ENCODE measurements around the gene TMPRSS3. TPM values are rescaled to one million over a fixed set of nuclear protein-coding genes. Genes with fewer than 3 reads are reported as not detected.

Gene TMPRSS3
- total RNA-seq, 2 experiments from 2014 or later: 49.1 to 50.7 TPM

DNA sequence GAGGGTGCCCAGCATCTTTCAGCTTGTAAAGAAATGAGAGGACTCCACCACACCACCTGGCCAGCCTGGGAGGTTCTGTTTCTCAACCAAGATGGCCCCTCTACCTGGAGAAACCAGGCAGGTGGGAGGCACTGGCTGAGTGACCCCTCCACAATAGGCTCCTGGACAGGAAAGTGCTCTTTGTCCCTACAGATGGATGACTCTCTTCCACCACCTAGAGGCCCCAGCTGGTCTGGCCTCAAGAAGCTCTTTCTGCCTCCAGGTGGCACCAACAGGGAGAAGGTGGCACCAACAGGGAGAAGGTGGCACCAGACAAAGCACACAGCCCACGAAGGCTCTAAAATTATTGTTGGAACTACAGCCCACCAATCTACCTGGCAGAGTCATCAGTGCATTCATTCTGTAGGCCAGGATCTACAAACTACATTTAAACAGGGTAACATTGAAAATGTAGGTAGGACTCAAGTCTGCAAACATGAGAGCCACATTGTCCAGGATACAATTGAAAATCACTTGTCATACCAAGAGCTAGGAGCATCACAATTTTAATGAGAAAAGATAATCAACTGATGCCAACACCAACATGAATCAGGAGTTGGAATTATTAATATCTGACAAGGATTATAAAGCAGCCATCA, 14.4 kb downstream of the TMPRSS3 start:
- H3K27me3 Mint-ChIP-seq: no peaks in the 10 kb centered on the region
- peaks cover 73% of the 10 kb centered on the region for H3K36me3 Mint-ChIP-seq
- H3K4me1 Mint-ChIP-seq: peaks cover 11% of the 10 kb centered on the region
- DNase-seq: peak; percentile 46
- H3K27ac Mint-ChIP-seq: no peak overlapping the region
- H3K9me3 Mint-ChIP-seq: peaks cover 12% of the 10 kb centered on the region
- H3K4me3 Mint-ChIP-seq: no peak overlapping the region

DNA sequence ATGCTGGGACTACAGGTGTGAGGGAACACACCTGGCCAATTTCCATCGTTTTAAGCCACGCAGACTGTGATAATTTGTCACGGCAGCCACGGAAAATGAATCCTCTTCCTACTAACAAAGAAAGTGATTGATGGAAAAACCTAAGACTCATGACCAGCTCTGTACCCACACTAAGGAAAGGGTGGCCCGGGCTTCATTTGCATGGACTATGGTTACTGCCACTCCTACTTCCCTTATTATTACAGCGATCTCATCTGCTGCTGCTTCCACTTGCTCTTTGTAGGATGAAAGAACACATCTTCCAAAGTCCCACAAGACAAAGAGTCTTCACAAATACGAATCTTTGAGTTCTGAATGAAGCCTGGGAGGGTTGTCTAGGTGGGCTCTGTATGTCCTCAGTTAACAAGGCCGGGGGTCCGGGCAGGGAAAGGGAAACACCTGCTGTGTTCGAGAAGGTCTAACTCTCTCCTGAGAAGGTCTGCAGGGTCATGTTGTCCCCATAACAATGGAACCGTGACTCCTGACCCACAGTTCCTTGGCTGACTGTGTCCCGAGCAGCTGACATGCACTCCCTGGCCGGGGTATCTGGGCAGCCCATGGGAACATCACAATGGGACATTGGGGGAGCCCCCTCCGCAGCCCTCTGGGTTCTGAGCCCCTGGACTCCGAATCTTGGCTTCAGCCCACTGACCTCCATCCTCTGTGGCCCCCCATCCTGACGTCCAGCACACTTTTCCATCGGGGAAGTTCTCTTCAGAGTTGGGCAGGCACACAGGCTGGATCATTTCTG, 16.2 kb downstream of the TMPRSS3 start:
- Mint-ChIP-seq H3K27me3 (no peaks in the 10 kb centered on the region), H3K27ac (no peak overlapping the region), H3K4me1 (peaks cover 12% of the 10 kb centered on the region), H3K4me3 (no peak overlapping the region), H3K9me3 (peaks cover 12% of the 10 kb centered on the region), H3K36me3 (peaks cover 66% of the 10 kb centered on the region)
- DNase-seq: no peak

DNA sequence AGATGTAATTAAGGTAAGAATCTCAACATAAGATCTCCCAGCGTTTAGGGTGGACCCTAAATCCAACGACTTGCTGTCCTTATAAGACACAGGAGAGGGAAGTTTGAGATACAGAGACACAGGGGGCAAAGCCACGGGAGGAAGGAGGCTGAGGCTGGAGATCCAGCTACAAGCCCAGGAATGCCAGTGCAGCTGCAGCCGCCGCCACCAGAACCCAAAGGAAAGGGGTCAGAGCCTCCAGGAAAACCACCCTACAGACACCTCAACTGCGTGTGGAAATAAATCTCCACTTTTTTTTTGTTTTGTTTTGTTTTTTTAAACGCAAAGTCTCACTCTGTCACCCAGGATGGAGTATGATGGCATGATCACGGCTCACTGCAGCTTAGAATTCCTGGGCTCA, 17.4 kb downstream of the TMPRSS3 start:
- peaks cover 12% of the 10 kb centered on the region for H3K9me3 Mint-ChIP-seq
- H3K4me3 Mint-ChIP-seq: no peak overlapping the region
- H3K27ac Mint-ChIP-seq: no peak overlapping the region
- H3K36me3 Mint-ChIP-seq: peaks cover 60% of the 10 kb centered on the region
- DNase-seq: no peak
- no peaks in the 10 kb centered on the region for H3K27me3 Mint-ChIP-seq
- H3K4me1 Mint-ChIP-seq: peaks cover 20% of the 10 kb centered on the region

DNA sequence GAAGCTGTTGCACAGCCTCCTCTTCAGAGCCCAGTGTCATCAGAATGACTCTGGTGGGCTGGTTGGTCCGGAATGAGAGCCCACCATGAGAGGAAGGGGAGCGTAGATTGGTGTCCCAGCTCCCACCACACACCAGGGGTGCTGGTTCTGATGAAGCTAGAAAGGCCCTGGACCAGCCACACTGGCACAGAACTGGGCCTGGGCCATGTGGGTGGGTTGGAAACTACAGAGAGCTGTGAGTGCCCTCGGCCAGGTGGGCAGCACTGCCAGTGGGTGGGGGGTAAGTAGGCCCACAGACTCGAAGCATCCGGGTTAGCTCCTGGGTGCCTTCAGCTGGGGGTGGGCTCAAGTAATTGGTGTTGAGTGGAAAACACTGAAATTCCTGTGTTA, 17.9 kb downstream of the TMPRSS3 start:
- H3K4me1 Mint-ChIP-seq: peaks cover 25% of the 10 kb centered on the region
- no peak overlapping the region for H3K27ac Mint-ChIP-seq
- H3K4me3 Mint-ChIP-seq: no peak overlapping the region
- no peaks in the 10 kb centered on the region for H3K27me3 Mint-ChIP-seq
- H3K9me3 Mint-ChIP-seq: peaks cover 12% of the 10 kb centered on the region
- H3K36me3 Mint-ChIP-seq: peaks cover 58% of the 10 kb centered on the region
- DNase-seq: no peak

DNA sequence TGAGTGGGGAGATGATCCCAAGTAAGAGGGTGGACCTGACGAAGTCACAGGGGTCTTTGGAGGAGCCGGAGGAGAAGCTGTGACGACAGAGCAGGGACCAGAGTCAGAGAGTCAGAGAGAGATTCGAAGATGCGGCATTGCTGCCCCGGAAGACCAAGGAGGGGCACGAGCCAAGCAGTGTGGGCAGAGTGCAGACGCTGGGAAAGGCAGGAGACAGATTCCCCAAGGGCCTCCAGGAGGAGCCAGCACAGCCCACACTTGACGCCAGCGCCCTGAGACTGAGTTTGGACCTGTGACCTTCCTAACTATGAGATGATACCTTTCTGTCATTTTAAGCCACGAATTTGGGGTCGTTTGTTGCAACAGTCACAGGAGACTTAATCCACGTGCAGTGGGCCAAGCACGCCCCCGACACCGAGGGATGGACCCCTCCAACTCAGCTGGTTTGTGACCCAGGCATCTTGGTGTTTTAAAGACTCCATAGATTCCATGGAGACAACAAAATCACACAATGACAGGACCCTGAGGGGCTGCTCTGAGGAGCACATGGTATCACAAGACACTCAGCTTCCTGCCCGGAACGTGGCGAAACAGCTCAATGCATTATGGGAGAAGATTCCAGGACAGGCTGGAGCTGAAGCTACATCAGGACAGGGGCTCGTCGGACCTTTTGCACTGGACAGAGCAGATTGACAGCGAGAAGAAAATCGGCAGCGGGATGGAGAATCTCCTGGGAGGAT, 18.5 kb downstream of the TMPRSS3 start:
- Mint-ChIP-seq H3K36me3 (peaks cover 58% of the 10 kb centered on the region), H3K4me3 (no peak overlapping the region), H3K9me3 (peaks cover 9% of the 10 kb centered on the region), H3K4me1 (peaks cover 24% of the 10 kb centered on the region), H3K27me3 (no peaks in the 10 kb centered on the region), H3K27ac (no peak overlapping the region)
- no peak for DNase-seq

DNA sequence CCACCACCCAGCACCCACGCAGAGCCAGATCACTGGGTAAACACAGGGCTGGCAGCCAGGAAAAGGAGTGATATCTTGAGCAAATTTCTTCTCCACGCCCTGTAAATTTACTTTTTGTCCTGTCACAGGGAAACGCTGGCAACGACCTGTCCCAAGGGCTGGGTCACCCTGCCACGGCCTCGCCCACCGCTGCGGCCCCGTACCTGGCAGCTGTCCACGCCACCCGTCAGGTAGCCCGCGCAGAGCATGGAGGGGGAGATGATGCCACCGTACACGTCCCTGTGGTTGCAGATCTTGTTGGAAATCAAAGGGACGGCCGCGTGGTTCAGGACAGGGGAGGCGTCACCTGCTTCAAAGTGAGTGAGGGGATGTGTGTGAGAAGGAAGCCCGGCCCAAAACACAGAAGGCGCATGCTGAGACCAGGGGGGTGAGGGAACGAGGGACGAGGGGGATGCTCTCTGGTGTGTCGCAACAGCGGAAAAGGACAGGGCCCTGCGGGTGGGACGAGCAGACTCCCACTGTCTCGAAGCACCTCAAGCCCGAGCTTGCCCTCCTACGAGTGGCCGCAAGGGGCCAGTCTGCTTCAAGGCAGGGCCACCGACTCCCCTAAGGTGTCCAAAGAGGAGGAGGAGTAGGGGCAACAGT, 19.4 kb downstream of the TMPRSS3 start:
- peaks cover under 1% of the 10 kb centered on the region for H3K9me3 Mint-ChIP-seq

DNA sequence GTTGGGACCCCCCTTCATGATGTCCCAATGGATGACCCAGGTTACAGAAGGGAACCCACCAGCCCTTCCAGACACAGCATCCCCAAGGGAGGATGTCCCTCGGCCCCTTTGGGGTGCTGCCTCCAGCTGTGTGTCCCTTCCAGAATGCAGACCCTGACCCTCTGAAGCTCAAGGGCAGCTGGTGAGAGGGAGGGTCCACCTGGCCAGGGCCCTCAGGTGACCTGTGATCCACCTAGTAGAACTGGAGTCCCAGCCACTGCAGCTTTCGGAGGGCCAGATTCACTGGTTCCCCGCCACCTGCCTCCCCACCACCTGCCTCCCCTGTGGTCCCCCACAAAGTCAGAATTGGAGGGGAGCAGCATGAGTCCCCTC, 19.9 kb downstream of the TMPRSS3 start:
- Mint-ChIP-seq H3K9me3 (no peaks in the 10 kb centered on the region), H3K27ac (no peak overlapping the region), H3K4me1 (peaks cover 24% of the 10 kb centered on the region), H3K36me3 (peaks cover 56% of the 10 kb centered on the region), H3K27me3 (no peaks in the 10 kb centered on the region), H3K4me3 (no peak overlapping the region)
- no peak for DNase-seq

More for the DNA sequence above, 19.4 kb downstream of the TMPRSS3 start:
- peaks cover 24% of the 10 kb centered on the region for H3K4me1 Mint-ChIP-seq
- no peaks in the 10 kb centered on the region for H3K27me3 Mint-ChIP-seq
- H3K27ac Mint-ChIP-seq: no peak overlapping the region
- DNase-seq: no peak
- H3K36me3 Mint-ChIP-seq: peaks cover 57% of the 10 kb centered on the region
- no peak overlapping the region for H3K4me3 Mint-ChIP-seq

DNA sequence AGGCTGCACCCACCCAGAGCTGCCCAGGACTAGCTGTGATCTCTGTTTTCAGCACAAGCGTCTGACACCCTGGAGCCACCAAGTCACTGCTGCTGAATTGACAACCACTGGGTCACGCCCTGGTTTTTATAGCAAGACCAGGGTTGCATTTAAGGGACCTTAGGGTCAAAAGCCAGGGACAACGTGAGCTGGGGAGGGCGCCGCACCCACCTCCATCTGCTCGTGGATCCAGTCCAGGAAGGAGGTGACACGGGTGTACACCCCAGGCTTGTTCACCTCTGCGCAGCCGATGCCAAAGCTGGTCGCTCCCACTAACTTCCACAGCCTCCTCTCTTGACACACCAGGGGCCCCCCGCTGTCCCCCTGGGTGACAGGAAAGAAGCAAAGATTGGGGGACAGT, 20.3 kb downstream of the TMPRSS3 start:
- Mint-ChIP-seq H3K4me3 (no peak overlapping the region), H3K27ac (peak overlapping the region; percentile 73), H3K9me3 (no peaks in the 10 kb centered on the region), H3K36me3 (peaks cover 57% of the 10 kb centered on the region), H3K27me3 (no peaks in the 10 kb centered on the region), H3K4me1 (peaks cover 24% of the 10 kb centered on the region)
- no peak for DNase-seq

DNA sequence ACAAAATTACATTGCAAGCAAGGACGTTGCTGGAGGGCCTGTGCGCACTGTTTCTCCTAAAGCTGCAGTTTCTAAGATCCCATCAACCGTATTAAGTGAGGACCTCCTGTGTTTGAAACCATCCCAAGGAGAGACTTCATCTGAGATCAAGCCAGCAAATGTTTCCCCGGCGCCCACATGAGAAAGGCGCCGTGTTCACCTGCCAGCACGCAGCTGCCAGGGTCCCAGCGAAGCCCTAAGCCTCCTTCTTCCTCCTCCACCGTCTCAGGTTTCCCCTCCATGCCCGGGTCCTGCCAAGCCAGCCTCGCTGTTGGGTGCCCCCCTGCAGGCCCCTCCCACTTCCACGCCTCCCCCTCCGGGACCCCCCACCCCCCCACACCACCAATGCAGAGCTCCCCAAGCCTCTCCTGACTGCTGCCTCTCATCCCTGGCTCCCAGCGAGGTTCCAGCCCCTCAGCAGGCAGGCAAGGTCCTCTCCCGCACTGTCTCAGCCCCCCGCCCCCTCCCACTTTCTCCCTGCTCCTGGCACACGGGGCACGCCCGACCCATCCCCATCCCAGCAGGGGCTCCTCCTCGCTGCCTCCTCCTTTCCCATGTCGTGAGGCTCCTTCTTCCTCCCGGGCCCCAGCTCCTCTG, 20.9 kb downstream of the TMPRSS3 start:
- Mint-ChIP-seq H3K4me1 (peaks cover 24% of the 10 kb centered on the region), H3K4me3 (no peak overlapping the region), H3K27ac (peak overlapping the region; percentile 73), H3K9me3 (no peaks in the 10 kb centered on the region), H3K27me3 (no peaks in the 10 kb centered on the region), H3K36me3 (peaks cover 52% of the 10 kb centered on the region)
- no peak for DNase-seq

DNA sequence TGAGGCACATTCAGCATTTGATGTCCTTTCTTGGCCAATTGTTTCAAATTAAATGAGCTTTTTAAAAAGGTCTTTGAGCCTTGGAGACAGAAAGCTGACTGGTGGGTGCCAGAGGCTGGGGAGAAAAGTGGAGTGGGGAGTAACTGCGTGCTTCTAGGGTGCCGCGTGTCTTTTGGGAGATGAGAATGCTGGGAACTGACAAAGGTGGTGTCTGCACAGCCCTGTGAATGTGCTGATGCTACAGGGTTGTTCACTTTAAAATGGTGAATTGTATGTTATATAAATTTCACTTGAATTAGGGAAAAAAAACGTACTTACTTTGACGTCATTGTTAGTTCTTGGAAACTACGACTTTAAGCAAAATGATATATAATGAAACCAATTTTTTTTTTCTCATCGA, 21.4 kb downstream of the TMPRSS3 start:
- Mint-ChIP-seq H3K27ac (peak overlapping the region; percentile 63), H3K36me3 (peaks cover 47% of the 10 kb centered on the region), H3K27me3 (no peaks in the 10 kb centered on the region), H3K4me3 (no peak overlapping the region), H3K4me1 (peaks cover 24% of the 10 kb centered on the region), H3K9me3 (no peaks in the 10 kb centered on the region)
- DNase-seq: no peak

DNA sequence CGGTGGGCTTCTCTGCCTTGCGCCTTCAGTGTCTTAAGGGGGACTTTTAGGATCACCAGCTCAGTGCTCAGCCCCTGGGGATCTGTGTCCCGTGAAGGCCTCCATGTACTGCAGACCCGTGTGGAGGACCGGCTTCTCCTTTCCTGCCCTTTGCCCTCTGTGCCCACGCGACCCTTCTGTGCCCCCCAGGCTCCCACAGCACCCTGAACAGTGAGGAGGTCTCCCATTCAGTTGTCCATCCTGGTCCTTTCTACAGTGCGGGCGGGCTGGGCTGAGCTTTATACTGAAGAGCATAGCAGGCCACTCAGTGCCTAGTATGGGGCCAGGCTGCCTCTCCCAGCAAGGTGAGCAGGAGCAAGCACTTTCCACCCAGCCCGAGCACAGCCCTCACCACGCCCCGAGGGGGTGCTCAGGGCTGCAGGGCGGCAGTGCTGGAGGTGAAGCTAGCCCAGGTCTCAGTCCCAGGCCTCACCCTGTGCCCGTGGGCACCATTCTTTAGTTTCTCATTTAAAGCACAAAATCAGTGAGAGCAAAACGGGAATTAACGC, 21.9 kb downstream of the TMPRSS3 start:
- Mint-ChIP-seq H3K4me1 (peaks cover 24% of the 10 kb centered on the region), H3K9me3 (no peaks in the 10 kb centered on the region), H3K36me3 (peaks cover 50% of the 10 kb centered on the region), H3K27me3 (no peaks in the 10 kb centered on the region), H3K27ac (peak overlapping the region; percentile 63), H3K4me3 (no peak overlapping the region)
- no peak for DNase-seq

DNA sequence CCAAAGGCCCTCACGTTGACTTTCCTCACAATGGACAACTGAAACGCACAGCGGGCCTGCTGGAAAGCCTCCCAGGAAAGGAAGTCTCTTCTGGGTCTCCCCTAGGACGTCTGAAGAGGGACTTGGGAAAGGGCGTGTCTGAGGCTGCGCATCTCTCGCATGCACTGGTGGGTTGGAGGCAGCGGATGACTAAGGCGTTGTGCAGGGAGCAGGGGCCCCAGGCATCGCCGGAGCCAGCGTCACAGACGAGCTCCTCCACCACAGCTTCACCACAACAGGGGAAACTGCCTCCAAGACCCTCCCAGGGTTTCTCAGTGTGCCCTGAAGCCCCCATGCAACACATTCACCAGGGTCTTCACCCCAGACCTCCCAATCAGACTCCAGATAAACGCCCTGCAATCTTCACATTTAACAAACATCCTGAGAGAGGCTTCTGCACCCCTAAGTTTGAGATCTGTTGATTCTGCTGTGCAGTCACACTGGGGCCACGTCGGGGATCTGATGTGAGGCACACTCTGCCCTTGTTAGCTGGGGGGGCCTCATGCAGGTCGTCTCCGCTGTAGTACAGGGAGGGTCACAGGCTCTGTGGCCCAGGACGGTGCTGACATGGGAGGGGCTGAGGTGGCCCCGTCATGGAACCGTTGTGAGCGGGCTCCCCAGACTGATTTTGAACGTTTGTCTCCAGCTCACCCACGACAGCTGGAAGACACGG, 22.5 kb downstream of the TMPRSS3 start:
- Mint-ChIP-seq H3K4me1 (peaks cover 24% of the 10 kb centered on the region), H3K27me3 (no peaks in the 10 kb centered on the region), H3K9me3 (no peaks in the 10 kb centered on the region), H3K36me3 (peaks cover 48% of the 10 kb centered on the region), H3K4me3 (peak overlapping the region; percentile 25), H3K27ac (peak overlapping the region; percentile 86)
- peak; percentile 48 for DNase-seq

DNA sequence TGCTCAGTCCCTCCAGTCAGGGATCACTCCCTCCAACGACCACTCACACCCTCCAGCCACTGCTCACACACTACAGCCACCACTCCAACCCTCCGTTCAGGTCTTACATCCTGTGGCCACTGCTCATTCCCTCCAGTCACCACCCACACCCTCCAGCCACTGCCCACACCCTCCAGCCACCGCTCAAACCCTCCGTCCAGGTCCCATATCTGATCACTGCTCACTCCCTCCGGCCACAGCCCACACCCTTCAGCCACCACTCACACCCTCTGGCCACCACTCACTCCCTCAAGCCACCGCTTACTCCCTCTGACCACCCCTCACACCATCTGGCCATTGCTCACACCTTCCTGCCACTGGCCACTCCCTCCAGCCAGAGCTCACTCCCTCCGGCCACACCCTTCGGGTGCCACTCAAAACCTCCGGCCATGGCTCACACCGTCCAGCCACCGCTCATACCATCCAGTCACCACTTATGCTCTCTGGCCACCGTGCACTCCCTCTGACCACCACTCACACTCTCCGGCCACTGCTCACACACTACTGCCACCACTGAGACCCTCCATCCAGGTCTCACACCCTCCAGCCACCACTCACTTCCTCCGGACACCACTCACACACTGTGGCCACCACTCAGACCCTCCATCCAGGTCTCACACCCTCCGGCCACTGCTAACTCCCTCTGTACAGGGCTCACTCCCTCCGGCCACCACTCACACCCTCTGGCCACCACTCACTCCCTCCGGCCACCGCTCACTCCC, 24.8 kb downstream of the TMPRSS3 start:
- Mint-ChIP-seq H3K27ac (peak overlapping the region; percentile 52), H3K9me3 (no peaks in the 10 kb centered on the region), H3K36me3 (peaks cover 35% of the 10 kb centered on the region), H3K27me3 (no peaks in the 10 kb centered on the region), H3K4me1 (peaks cover 27% of the 10 kb centered on the region), H3K4me3 (no peak overlapping the region)
- DNase-seq: no peak
